Trophoblast cell (in vitro differentiated cells and primary cell): ENCODE results near the gene FBXO31. TPM values are rescaled to one million over a fixed set of nuclear protein-coding genes. Genes with fewer than 3 reads are reported as not detected.

Source experiments
- DNase-seq, 2 donors: peaks; one replicate each; pipeline ENCODE4 v3.0.0-alpha.2; 2016
- H2AFZ ChIP-seq: 2 replicates; pipeline ENCODE4 v1.6.1; 2013; ENCODE audit warnings: low read length, moderate library complexity, mild to moderate bottlenecking; ENCODE audit not compliant: insufficient read depth, poor library complexity
- H2AK5ac ChIP-seq: 2 replicates; pipeline ENCODE4 v1.6.1; 2013; ENCODE audit warnings: mild to moderate bottlenecking, low read length
- H2BK120ac ChIP-seq: 2 replicates; pipeline ENCODE4 v1.6.1; 2013; ENCODE audit warnings: low read length, mild to moderate bottlenecking, moderate library complexity; ENCODE audit not compliant: insufficient read depth, poor library complexity
- H2BK12ac ChIP-seq: 2 replicates; pipeline ENCODE4 v1.6.1; 2013; ENCODE audit warnings: mild to moderate bottlenecking, low read length, moderate library complexity
- H2BK5ac ChIP-seq: 2 replicates; pipeline ENCODE4 v1.6.1; 2013; ENCODE audit warnings: low read length, low read depth, moderate library complexity, mild to moderate bottlenecking; ENCODE audit not compliant: poor library complexity
- H3K14ac ChIP-seq: 2 replicates; pipeline ENCODE4 v1.6.1; 2013; ENCODE audit warnings: mild to moderate bottlenecking, low read length
- H3K18ac ChIP-seq: 2 replicates; pipeline ENCODE4 v1.6.1; 2013; ENCODE audit warnings: mild to moderate bottlenecking, low read length
- H3K23ac ChIP-seq: 2 replicates; pipeline ENCODE4 v1.6.1; 2013; ENCODE audit warnings: low read length
- H3K27ac ChIP-seq: 2 replicates; pipeline ENCODE4 v1.5.1; 2013; ENCODE audit warnings: low read depth, mild to moderate bottlenecking, inconsistent platforms, low read length, moderate library complexity
- H3K27me3 ChIP-seq: 2 replicates; pipeline ENCODE4 v1.6.1; 2013; ENCODE audit warnings: inconsistent platforms, mild to moderate bottlenecking, low read length, moderate library complexity; ENCODE audit not compliant: insufficient read depth
- H3K36me3 ChIP-seq, 2 experiments: 1 replicate in 1 of 2; 2 replicates in 1 of 2; pipeline ENCODE4 v1.6.1; 2013; ENCODE audit warnings: low read length in 2 of 2, mild to moderate bottlenecking in 2 of 2, moderate library complexity in 1 of 2; ENCODE audit not compliant: insufficient read depth in 2 of 2, control insufficient read depth in 1 of 2
- H3K4ac ChIP-seq: 2 replicates; pipeline ENCODE4 v1.6.1; 2013; ENCODE audit warnings: low read depth, mild to moderate bottlenecking, low read length, moderate library complexity
- H3K4me1 ChIP-seq, 2 experiments: 1 replicate in 1 of 2; 2 replicates in 1 of 2; pipeline ENCODE4 v1.6.1; 2013; ENCODE audit warnings: low read length in 2 of 2, mild to moderate bottlenecking in 2 of 2, moderate library complexity in 1 of 2; ENCODE audit not compliant: insufficient read depth in 2 of 2, control insufficient read depth in 1 of 2
- H3K4me2 ChIP-seq: 2 replicates; pipeline ENCODE4 v1.6.1; 2013; ENCODE audit warnings: inconsistent platforms, mild to moderate bottlenecking, low read length, moderate library complexity
- H3K4me3 ChIP-seq: 2 replicates; pipeline ENCODE4 v1.5.1; 2013; ENCODE audit warnings: mild to moderate bottlenecking, low read depth, low read length, inconsistent platforms
- H3K79me1 ChIP-seq: one replicate; pipeline ENCODE4 v1.6.1; 2013; ENCODE audit warnings: low read length
- H3K79me2 ChIP-seq: 2 replicates; pipeline ENCODE4 v1.6.1; 2013; ENCODE audit warnings: low read length, mild to moderate bottlenecking; ENCODE audit not compliant: control insufficient read depth, insufficient read depth, poor library complexity
- H3K9ac ChIP-seq: 2 replicates; pipeline ENCODE4 v1.6.1; 2013; ENCODE audit warnings: mild to moderate bottlenecking, low read length
- H3K9me3 ChIP-seq: 2 replicates; pipeline ENCODE4 v1.6.1; 2013; ENCODE audit warnings: low read depth, mild to moderate bottlenecking, control low read depth, inconsistent platforms, low read length; ENCODE audit not compliant: insufficient read depth
- H4K12ac ChIP-seq: 2 replicates; pipeline ENCODE4 v1.6.1; 2013; ENCODE audit warnings: low read depth, mild to moderate bottlenecking, low read length, moderate library complexity
- H4K8ac ChIP-seq: 2 replicates; pipeline ENCODE4 v1.6.1; 2013; ENCODE audit warnings: low read depth, mild to moderate bottlenecking, low read length, moderate library complexity
- H4K91ac ChIP-seq: one replicate; pipeline ENCODE4 v1.6.1; 2013; ENCODE audit warnings: low read depth, mild to moderate bottlenecking, low read length, moderate library complexity
- WGBS: extraction: QIAGEN DNeasy Blood & Tissue Kit; methylation state at CpG from one replicate; pipeline ENCODE4 v1.1.7; 2013; ENCODE audit warnings: missing lambda C conversion rate; ENCODE audit not compliant: insufficient read length, insufficient coverage; ENCODE audit errors: extremely low coverage; 5-methylcytosine and 5-hydroxymethylcytosine counted together
- polyA plus RNA-seq: library from polyadenylated mRNA; stranded (reverse); fragments of 200-250 nt; gene quantifications from 2 replicates; pipeline ENCODE4 v1.2.3, GENCODE V29; 2013

The FBXO31 gene
- polyA plus RNA-seq: 7.8 TPM in 2 replicates

GRCh38 chr16:87383505-87384161 lies at the start of gene FBXO31:
TSS of gene FBXO31 (minus strand) at chr16:87383776. CDS start at chr16:87383744, 32 bp downstream.
- peak within 1 kb of the TSS; percentile 70 for H2AFZ ChIP-seq
- peaks cover 10% of the 10 kb centered on the region for H3K79me2 ChIP-seq
- H4K12ac ChIP-seq: peak within 1 kb of the TSS; percentile 45
- peak within 1 kb of the TSS; percentile 79 for H3K4me3 ChIP-seq
- peaks cover 13% of the 10 kb centered on the region for H3K79me1 ChIP-seq
- peaks cover 2 to 11% of the 10 kb centered on the region in 2 experiments for H3K4me1 ChIP-seq
- H4K8ac ChIP-seq: peak within 1 kb of the TSS; percentile 58
- H3K14ac ChIP-seq: peak within 1 kb of the TSS; percentile 49
- H2BK12ac ChIP-seq: peak within 1 kb of the TSS; percentile 29
- WGBS: no CpG with 5 or more reads among the region's 92 CpGs
- H3K18ac ChIP-seq: peak within 1 kb of the TSS; percentile 88
- peak within 1 kb of the TSS; percentile 58 for H2BK120ac ChIP-seq
- H3K4me2 ChIP-seq: peak within 1 kb of the TSS; percentile 85
- no peaks in the 10 kb centered on the region for H3K27me3 ChIP-seq
- peak within 1 kb of the TSS; percentile 50 for H3K27ac ChIP-seq
- peaks cover 2% of the 10 kb centered on the region in 2 experiments for H3K36me3 ChIP-seq
- H3K9me3 ChIP-seq: peaks cover 2% of the 10 kb centered on the region
- H3K23ac ChIP-seq: no peak within 1 kb of the TSS
- H3K4ac ChIP-seq: peak within 1 kb of the TSS; percentile 53
- DNase-seq: peak; percentile 66 to 88
- H2AK5ac ChIP-seq: no peak within 1 kb of the TSS
- H2BK5ac ChIP-seq: peak within 1 kb of the TSS; percentile 39
- peak within 1 kb of the TSS; percentile 20 for H4K91ac ChIP-seq
- peak within 1 kb of the TSS; percentile 75 for H3K9ac ChIP-seq

- H3K27me3 ChIP-seq: no peaks in the 10 kb centered on the region
- H4K8ac ChIP-seq: no peak overlapping the region
- no peak overlapping the region for H3K14ac ChIP-seq
- WGBS: no CpG with 5 or more reads among the region's 15 CpGs
- H3K36me3 ChIP-seq: peaks cover 4 to 6% of the 10 kb centered on the region in 2 experiments
- no peaks in the 10 kb centered on the region for H3K79me2 ChIP-seq
- no peak overlapping the region for H3K27ac ChIP-seq
- no peak overlapping the region for H2AFZ ChIP-seq
- no peak overlapping the region for H3K9ac ChIP-seq
- H3K79me1 ChIP-seq: no peaks in the 10 kb centered on the region
- H3K4me3 ChIP-seq: no peak overlapping the region
- no peak overlapping the region for H4K12ac ChIP-seq
- no peak overlapping the region for H3K18ac ChIP-seq
- no peak overlapping the region for H2BK120ac ChIP-seq
- H3K4ac ChIP-seq: no peak overlapping the region
- no peak overlapping the region for H3K4me2 ChIP-seq
- H3K9me3 ChIP-seq: no peaks in the 10 kb centered on the region
- no peak overlapping the region for H2BK5ac ChIP-seq
- no peak overlapping the region for H2AK5ac ChIP-seq
- H3K23ac ChIP-seq: no peak overlapping the region
- H4K91ac ChIP-seq: no peak overlapping the region
- DNase-seq: no peak
- peaks cover 0 to 5% of the 10 kb centered on the region in 2 experiments for H3K4me1 ChIP-seq
- H2BK12ac ChIP-seq: no peak overlapping the region
Observed at GRCh38 chr16:87432330-87432915, 48.8 kb upstream of the FBXO31 start.

GRCh38 chr16:87431926-87432325 lies 48.4 kb upstream of the FBXO31 start:
- Histone ChIP-seq H3K4me3 (no peak overlapping the region), H3K23ac (no peak overlapping the region), H3K27ac (no peak overlapping the region), H3K4ac (no peak overlapping the region), H2BK120ac (no peak overlapping the region), H2BK5ac (no peak overlapping the region), H3K4me1 (peaks cover 0 to 5% of the 10 kb centered on the region in 2 experiments), H4K91ac (no peak overlapping the region), H3K4me2 (no peak overlapping the region), H3K18ac (no peak overlapping the region), H2AFZ (no peak overlapping the region), H3K79me1 (no peaks in the 10 kb centered on the region), H2AK5ac (no peak overlapping the region), H3K79me2 (no peaks in the 10 kb centered on the region), H3K27me3 (no peaks in the 10 kb centered on the region), H3K14ac (no peak overlapping the region), H3K9me3 (no peaks in the 10 kb centered on the region), H2BK12ac (no peak overlapping the region), H4K8ac (no peak overlapping the region), H3K36me3 (peaks cover 4 to 8% of the 10 kb centered on the region in 2 experiments), H4K12ac (no peak overlapping the region), H3K9ac (no peak overlapping the region)
- DNase-seq: no peak
- no CpG with 5 or more reads among the region's 7 CpGs for WGBS

GRCh38 chr16:87426423-87427215 lies 43.0 kb upstream of the FBXO31 start:
- Histone ChIP-seq H4K8ac (no peak overlapping the region), H2BK120ac (no peak overlapping the region), H2AFZ (no peak overlapping the region), H3K79me1 (no peaks in the 10 kb centered on the region), H3K4me1 (peaks cover 0 to 2% of the 10 kb centered on the region in 2 experiments), H3K14ac (no peak overlapping the region), H3K79me2 (no peaks in the 10 kb centered on the region), H2BK5ac (no peak overlapping the region), H3K36me3 (peaks cover 5 to 26% of the 10 kb centered on the region in 2 experiments), H3K23ac (no peak overlapping the region), H2BK12ac (no peak overlapping the region), H3K27ac (no peak overlapping the region), H3K27me3 (no peaks in the 10 kb centered on the region), H3K18ac (no peak overlapping the region), H3K4ac (no peak overlapping the region), H4K12ac (no peak overlapping the region), H3K4me3 (no peak overlapping the region), H3K9ac (no peak overlapping the region), H3K4me2 (no peak overlapping the region), H2AK5ac (no peak overlapping the region), H3K9me3 (no peaks in the 10 kb centered on the region), H4K91ac (no peak overlapping the region)
- WGBS: no CpG with 5 or more reads among the region's 18 CpGs
- DNase-seq: no peak
